ENCODE measurements around the gene OR2V2.

- TF ChIP-seq CTCF (conservative IDR thresholded peaks at IDR 0.05; ENCODE audit: low read depth, low read length) (no peak), EZH2 (IDR thresholded peaks at IDR 0.05; ENCODE audit: borderline replicate concordance, low read depth, low read length, poor library complexity, severe bottlenecking) (no peak)
These were observed 20.5 kb upstream of the OR2V2 start for GRCh38 chr5:181126841-181127240.
